ENCODE results near the gene STAC2. TPM values are rescaled to one million over a fixed set of nuclear protein-coding genes. Genes with fewer than 3 reads are reported as not detected.

STAC2 gene
- total and polyA plus RNA-seq, 2 of the 13 experiments (the other 11 are each of a cell fraction or from before 2014, with no cell fraction given) = not detected

- DNase-seq (ENCODE audit: low spot score) = no peak
- FAIRE-seq = no peak
- no peak overlapping the region for H3K9ac ChIP-seq (ENCODE audit: insufficient read depth, low read depth, low read length)
- TF ChIP-seq NFIC (IDR thresholded peaks at IDR 0.05; ENCODE audit: low read length) = no peak
- TF ChIP-seq, protein P1, sequence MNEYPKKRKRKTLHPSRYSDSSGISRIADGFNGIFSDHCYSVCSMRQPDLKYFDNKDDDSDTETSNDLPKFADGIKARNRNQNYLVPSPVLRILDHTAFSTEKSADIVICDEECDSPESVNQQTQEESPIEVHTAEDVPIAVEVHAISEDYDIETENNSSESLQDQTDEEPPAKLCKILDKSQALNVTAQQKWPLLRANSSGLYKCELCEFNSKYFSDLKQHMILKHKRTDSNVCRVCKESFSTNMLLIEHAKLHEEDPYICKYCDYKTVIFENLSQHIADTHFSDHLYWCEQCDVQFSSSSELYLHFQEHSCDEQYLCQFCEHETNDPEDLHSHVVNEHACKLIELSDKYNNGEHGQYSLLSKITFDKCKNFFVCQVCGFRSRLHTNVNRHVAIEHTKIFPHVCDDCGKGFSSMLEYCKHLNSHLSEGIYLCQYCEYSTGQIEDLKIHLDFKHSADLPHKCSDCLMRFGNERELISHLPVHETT (CRISPR knock-in tag; conservative IDR thresholded peaks at IDR 0.05) = no peak
- no peak for TF ChIP-seq YY1 (IDR thresholded peaks at IDR 0.05; ENCODE audit: insufficient read depth, insufficient replicate concordance, low read depth, low read length)
- TF ChIP-seq DZIP1 (CRISPR knock-in tag; IDR thresholded peaks at IDR 0.05) = no peak
- TF ChIP-seq ZFP82 (CRISPR knock-in tag; IDR thresholded peaks at IDR 0.05; ENCODE audit: borderline replicate concordance) = no peak
- TF ChIP-seq KDM1A (CRISPR knock-in tag; IDR thresholded peaks at IDR 0.05) = no peak
- no peak for TF ChIP-seq ZNF224 (CRISPR knock-in tag; IDR thresholded peaks at IDR 0.05)
- TF ChIP-seq NR2F2 (IDR thresholded peaks at IDR 0.05; ENCODE audit: borderline replicate concordance, low read depth) = no peak
- TF ChIP-seq MED1 (CRISPR knock-in tag; IDR thresholded peaks at IDR 0.05) = no peak
- TF ChIP-seq, protein P2, sequence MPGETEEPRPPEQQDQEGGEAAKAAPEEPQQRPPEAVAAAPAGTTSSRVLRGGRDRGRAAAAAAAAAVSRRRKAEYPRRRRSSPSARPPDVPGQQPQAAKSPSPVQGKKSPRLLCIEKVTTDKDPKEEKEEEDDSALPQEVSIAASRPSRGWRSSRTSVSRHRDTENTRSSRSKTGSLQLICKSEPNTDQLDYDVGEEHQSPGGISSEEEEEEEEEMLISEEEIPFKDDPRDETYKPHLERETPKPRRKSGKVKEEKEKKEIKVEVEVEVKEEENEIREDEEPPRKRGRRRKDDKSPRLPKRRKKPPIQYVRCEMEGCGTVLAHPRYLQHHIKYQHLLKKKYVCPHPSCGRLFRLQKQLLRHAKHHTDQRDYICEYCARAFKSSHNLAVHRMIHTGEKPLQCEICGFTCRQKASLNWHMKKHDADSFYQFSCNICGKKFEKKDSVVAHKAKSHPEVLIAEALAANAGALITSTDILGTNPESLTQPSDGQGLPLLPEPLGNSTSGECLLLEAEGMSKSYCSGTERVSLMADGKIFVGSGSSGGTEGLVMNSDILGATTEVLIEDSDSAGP (CRISPR knock-in tag; IDR thresholded peaks at IDR 0.05; ENCODE audit: borderline replicate concordance) = no peak
- TF ChIP-seq ZNF746 (CRISPR knock-in tag; IDR thresholded peaks at IDR 0.05) = no peak
- no peak for TF ChIP-seq MED13 (CRISPR knock-in tag; IDR thresholded peaks at IDR 0.05)
- TF ChIP-seq HES4 (CRISPR knock-in tag; IDR thresholded peaks at IDR 0.05; ENCODE audit: borderline replicate concordance) = no peak
- ATAC-seq = no peak
- CTCF ChIA-PET (ENCODE audit: low intra/inter-chr PET ratio, low total read pairs) = interaction anchor here (1.0 kb wide), 1 partner anchor 44 kb away, joined by 3 read pairs; no protein-coding TSS in a partner anchor
- no peak overlapping the region for H3K27ac ChIP-seq (ENCODE audit: extremely low read length, insufficient read depth, low read length)
- POLR2A ChIA-PET = no interaction called here
- intact Hi-C loops (cut with micrococcal nuclease; ENCODE audit: unreplicated experiment) = no loop called here
- peaks cover 43% of the 10 kb centered on the region for H3K4me1 ChIP-seq (ENCODE audit: insufficient read depth, low read length)
- H4K20me1 ChIP-seq (ENCODE audit: insufficient read depth, low read length) = no peaks in the 10 kb centered on the region
- H3K9me3 ChIP-seq (ENCODE audit: low read length) = no peaks in the 10 kb centered on the region
- no peaks in the 10 kb centered on the region; a peak in 1 of 5 replicates for H3K27me3 ChIP-seq (ENCODE audit: control insufficient read depth in 1 of 2, insufficient read depth in 2 of 2, low read length in 2 of 2)
- no peak overlapping the region for H3K4me3 ChIP-seq (replicated peaks in 1 of 3; ENCODE audit: insufficient read depth in 1 of 3, low read depth in 2 of 3, low read length in 3 of 3)
- H2AFZ ChIP-seq (ENCODE audit: low read length) = no peak overlapping the region
- peaks cover 5% of the 10 kb centered on the region for H3K79me2 ChIP-seq (ENCODE audit: insufficient read depth, low read length)
- no peaks in the 10 kb centered on the region for H3K36me3 ChIP-seq (replicated peaks in 1 of 2; ENCODE audit: control insufficient read depth in 1 of 2, insufficient read depth in 2 of 2, low read length in 2 of 2)
- 73% methylated on average over 8 of the region's 8 CpGs for WGBS (ENCODE audit: low lambda C conversion rate)
- no peak overlapping the region for H3K4me2 ChIP-seq (ENCODE audit: low read depth, low read length)
- in situ Hi-C loops (cut with HindIII; ENCODE audit: extremely low pct_ligation_motif_present, low pct_unique_long_range_greater_than_20kb) = no loop called here
- no TSS peak for BruUV-seq (replicated peaks)
Measured at GRCh38 chr17:39195568-39196160, 30.1 kb downstream of the STAC2 start.
